ENCODE results near the gene SFSWAP. TPM values are rescaled to one million over a fixed set of nuclear protein-coding genes. Genes with fewer than 3 reads are reported as not detected.

Gene SFSWAP
- total and polyA plus RNA-seq, 2 of the 13 experiments (the other 11 are each of a cell fraction or from before 2014, with no cell fraction given) = 17.1 to 27.7 TPM

GRCh38 chr12:131831635-131832041 lies 120.7 kb downstream of the SFSWAP start:
- Histone ChIP-seq H3K9me3 (ENCODE audit: low read length) (no peaks in the 10 kb centered on the region), H3K4me3 (replicated peaks in 1 of 3; ENCODE audit: insufficient read depth in 1 of 3, low read depth in 2 of 3, low read length in 3 of 3) (peak overlapping the region in 2 of 3 experiments; percentile 6 to 73; a peak in 2 of 6 replicates), H3K79me2 (ENCODE audit: insufficient read depth, low read length) (no peaks in the 10 kb centered on the region), H2AFZ (ENCODE audit: low read length) (no peak overlapping the region), H3K36me3 (replicated peaks in 1 of 2; ENCODE audit: control insufficient read depth in 1 of 2, insufficient read depth in 2 of 2, low read length in 2 of 2) (no peaks in the 10 kb centered on the region), H3K4me1 (ENCODE audit: insufficient read depth, low read length) (peaks cover 55% of the 10 kb centered on the region), H3K27me3 (ENCODE audit: control insufficient read depth in 1 of 2, insufficient read depth in 2 of 2, low read length in 2 of 2) (peaks cover 5 to 43% of the 10 kb centered on the region in 2 experiments; a peak in 4 of 5 replicates), H3K4me2 (ENCODE audit: low read depth, low read length) (peak overlapping the region; percentile 84), H3K9ac (ENCODE audit: insufficient read depth, low read depth, low read length) (no peak overlapping the region), H3K27ac (ENCODE audit: extremely low read length, insufficient read depth, low read length) (no peak overlapping the region), H4K20me1 (ENCODE audit: insufficient read depth, low read length) (no peaks in the 10 kb centered on the region)
- ChIA-PET POLR2A (no interaction called here), CTCF (ENCODE audit: low intra/inter-chr PET ratio, low total read pairs) (no interaction called here)
- DNase-seq (ENCODE audit: low spot score) (no peak), FAIRE-seq (no peak), ATAC-seq (no peak)
- intact Hi-C loops (cut with micrococcal nuclease; ENCODE audit: unreplicated experiment) = loop anchor here (10.0 kb wide), 4 partner anchors 63 to 727 kb away; partner anchors contain the start of genes PUS1 and ULK1
- in situ Hi-C loops (cut with HindIII; ENCODE audit: extremely low pct_ligation_motif_present, low pct_unique_long_range_greater_than_20kb) = loop anchor here (10.0 to 25.0 kb wide), 2 partner anchors 217 to 719 kb away; no protein-coding TSS in a partner anchor
- 37% methylated on average over 16 of the region's 16 CpGs for WGBS (ENCODE audit: low lambda C conversion rate)
- no TSS peak for BruUV-seq (replicated peaks)
- peak; percentile 87 for TF ChIP-seq KDM1A (CRISPR knock-in tag; IDR thresholded peaks at IDR 0.05)
- no peak for TF ChIP-seq ZNF343 (CRISPR knock-in tag; IDR thresholded peaks at IDR 0.05)
- no peak for TF ChIP-seq EHMT2 (IDR thresholded peaks at IDR 0.05; ENCODE audit: borderline replicate concordance, low read depth, low read length)
- TF ChIP-seq ADNP (CRISPR knock-in tag; IDR thresholded peaks at IDR 0.05) = peak; percentile 77; the same call in 1 of the 2 replicates
- peak; percentile 95 for TF ChIP-seq ZMYM3 (CRISPR knock-in tag; IDR thresholded peaks at IDR 0.05)
- TF ChIP-seq ZNF629 (CRISPR knock-in tag; conservative IDR thresholded peaks at IDR 0.05) = peak; percentile 98
- no peak for TF ChIP-seq KLF9 (CRISPR knock-in tag; IDR thresholded peaks at IDR 0.05; ENCODE audit: low read depth)
- no peak for TF ChIP-seq ATF1 (CRISPR knock-in tag; IDR thresholded peaks at IDR 0.05)
